ENCODE measurements around the gene ANKRD24.
A peak's percentile ranks its signal among the peaks of the same experiment; 100 is the strongest.
"Not testable (repeated sequence)": the region's sequence is repeated elsewhere in the genome, so short reads cannot be mapped to it uniquely, and the experiment has no call there.

ANKRD24 gene

DNA sequence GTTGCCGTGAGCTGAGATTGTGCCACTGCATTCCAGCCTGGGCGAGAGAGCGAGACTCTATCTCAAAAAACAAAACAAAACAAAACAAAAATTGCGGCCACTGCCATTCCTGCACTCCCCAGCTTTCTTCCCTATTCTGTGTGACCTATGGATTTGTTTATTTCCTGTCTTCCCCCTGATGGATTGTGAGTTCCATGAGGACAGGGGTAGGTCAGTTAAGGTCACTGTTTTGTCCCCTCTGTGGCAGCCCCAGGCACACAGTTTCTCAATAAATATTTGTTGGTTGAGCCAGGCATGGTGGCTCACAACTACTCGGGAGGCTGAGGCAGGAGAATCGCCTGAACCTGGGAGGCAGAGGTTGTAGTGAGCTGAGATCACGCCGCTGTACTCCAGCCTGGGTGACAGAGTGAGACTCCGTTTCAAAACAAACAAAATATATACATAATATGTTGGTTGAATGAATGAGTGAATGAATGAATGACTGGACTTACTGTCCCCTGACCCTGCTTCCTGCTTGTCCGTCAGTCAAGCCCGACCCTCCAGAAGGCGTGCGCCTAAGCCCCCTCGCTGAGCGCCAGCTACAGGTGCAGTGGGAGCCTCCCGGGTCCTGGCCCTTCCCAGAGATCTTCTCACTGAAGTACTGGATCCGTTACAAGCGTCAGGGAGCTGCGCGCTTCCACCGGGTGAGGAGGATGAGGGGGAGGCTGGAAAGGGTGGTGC lies 51.8 kb downstream of the ANKRD24 start (continued):
- TF ChIP-seq, protein P1, sequence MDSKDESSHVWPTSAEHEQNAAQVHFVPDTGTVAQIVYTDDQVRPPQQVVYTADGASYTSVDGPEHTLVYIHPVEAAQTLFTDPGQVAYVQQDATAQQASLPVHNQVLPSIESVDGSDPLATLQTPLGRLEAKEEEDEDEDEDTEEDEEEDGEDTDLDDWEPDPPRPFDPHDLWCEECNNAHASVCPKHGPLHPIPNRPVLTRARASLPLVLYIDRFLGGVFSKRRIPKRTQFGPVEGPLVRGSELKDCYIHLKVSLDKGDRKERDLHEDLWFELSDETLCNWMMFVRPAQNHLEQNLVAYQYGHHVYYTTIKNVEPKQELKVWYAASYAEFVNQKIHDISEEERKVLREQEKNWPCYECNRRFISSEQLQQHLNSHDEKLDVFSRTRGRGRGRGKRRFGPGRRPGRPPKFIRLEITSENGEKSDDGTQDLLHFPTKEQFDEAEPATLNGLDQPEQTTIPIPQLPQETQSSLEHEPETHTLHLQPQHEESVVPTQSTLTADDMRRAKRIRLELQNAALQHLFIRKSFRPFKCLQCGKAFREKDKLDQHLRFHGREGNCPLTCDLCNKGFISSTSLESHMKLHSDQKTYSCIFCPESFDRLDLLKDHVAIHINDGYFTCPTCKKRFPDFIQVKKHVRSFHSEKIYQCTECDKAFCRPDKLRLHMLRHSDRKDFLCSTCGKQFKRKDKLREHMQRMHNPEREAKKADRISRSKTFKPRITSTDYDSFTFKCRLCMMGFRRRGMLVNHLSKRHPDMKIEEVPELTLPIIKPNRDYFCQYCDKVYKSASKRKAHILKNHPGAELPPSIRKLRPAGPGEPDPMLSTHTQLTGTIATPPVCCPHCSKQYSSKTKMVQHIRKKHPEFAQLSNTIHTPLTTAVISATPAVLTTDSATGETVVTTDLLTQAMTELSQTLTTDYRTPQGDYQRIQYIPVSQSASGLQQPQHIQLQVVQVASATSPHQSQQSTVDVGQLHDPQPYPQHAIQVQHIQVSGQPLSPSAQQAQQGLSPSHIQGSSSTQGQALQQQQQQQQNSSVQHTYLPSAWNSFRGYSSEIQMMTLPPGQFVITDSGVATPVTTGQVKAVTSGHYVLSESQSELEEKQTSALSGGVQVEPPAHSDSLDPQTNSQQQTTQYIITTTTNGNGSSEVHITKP (tag by site-specific recombination; IDR thresholded peaks at IDR 0.05) = no peak

DNA sequence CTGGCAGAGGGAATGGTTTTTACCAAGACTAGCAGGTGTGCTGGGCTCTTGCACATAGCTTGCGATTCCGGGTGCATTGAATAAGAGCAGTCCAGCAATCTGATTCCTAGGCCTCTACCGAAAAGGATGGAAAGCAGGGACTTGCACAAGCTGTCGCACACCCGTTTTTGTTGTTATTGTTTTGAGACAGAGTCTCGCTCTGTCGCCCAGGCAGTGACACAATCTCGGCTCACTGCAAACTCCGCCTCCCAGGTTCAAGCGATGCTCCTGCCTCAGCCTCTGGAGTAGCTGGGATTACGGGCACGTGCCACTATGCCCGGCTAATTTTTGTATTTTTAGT lies 52.3 kb downstream of the ANKRD24 start:
- ChIA-PET CTCF (interaction anchor here (0.6 to 3.2 kb wide), 5 partner anchors 12 to 186 kb away, joined by 3 to 13 read pairs (median 4); partner anchors contain the start of gene YJU2), POLR2A (no interaction called here)
- Histone ChIP-seq H3K4me1 (ENCODE audit: control insufficient read depth, insufficient read depth, low read length) (no peaks in the 10 kb centered on the region), H3K27ac (ENCODE audit: extremely low read depth, low read depth, low read length) (no peak overlapping the region), H3K9me3 (ENCODE audit: control insufficient read depth, insufficient read depth, low read depth, low read length) (no peaks in the 10 kb centered on the region), H3K4me3 (ENCODE audit: low read depth, low read length) (no peak overlapping the region), H3K36me3 (ENCODE audit: control insufficient read depth in 2 of 2, insufficient read depth in 1 of 2, low read length in 2 of 2) (no peaks in the 10 kb centered on the region)
- peak; percentile 17; the same call in 1 of the 2 replicates for TF ChIP-seq ZNF394 (tag by site-specific recombination; IDR thresholded peaks at IDR 0.05; ENCODE audit: borderline replicate concordance)
- TF ChIP-seq ZNF214 (tag by site-specific recombination; IDR thresholded peaks at IDR 0.05; ENCODE audit: borderline replicate concordance) = no peak

DNA sequence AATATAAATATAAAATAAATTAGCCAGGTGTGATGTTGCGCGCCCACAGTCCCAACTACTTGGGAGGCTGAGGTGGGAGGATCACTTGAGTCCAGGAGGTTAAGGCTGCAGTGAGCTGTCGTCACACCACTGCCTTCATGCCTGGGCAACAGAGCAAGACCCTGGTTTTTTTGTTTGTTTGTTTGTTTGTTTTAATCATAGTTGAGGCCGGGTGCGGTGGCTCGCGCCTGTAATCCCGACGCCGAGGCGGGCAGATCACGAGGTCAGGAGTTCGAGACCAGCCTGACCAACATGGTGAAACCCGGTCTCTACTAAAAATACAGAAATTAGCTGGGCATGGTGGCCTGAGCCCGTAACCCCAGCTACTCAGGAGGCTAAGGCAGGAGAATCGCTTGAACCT lies 55.0 kb downstream of the ANKRD24 start:
- CTCF ChIA-PET = interaction anchor here (0.8 to 2.2 kb wide), 3 partner anchors 15 to 115 kb away, joined by 3 to 12 read pairs (median 5); no protein-coding TSS in a partner anchor
- H3K27ac ChIP-seq (ENCODE audit: extremely low read depth, low read depth, low read length); POLR2A ChIA-PET; H3K4me1 ChIP-seq (ENCODE audit: control insufficient read depth, insufficient read depth, low read length); H3K36me3 ChIP-seq (ENCODE audit: control insufficient read depth in 2 of 2, insufficient read depth in 1 of 2, low read length in 2 of 2); H3K4me3 ChIP-seq (ENCODE audit: low read depth, low read length); H3K9me3 ChIP-seq (ENCODE audit: control insufficient read depth, insufficient read depth, low read depth, low read length): not testable (repeated sequence)
- 0 out of 2 replicates have a peak, but pooled peaks have one; percentile 8 for TF ChIP-seq ZNF121 (tag by site-specific recombination; IDR thresholded peaks at IDR 0.05)

DNA sequence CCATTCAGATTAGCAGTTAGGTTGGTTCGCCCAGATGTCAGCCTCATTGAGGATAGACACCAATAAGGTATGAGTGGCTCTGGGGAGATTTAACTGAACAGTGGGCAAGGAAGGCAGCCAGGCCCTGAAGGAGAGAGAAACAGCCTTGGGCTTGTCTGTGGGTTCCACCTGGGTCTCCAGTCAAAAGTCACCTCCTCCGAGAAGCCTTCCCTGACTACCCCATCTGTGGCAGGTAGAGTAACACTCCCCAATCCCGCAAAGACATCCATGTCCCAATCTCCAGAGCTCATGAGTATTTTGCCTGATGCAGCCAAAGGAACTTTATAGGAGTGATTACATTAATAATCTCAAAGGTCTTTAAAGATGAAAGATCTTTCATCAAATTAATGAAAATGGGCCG lies 56.3 kb downstream of the ANKRD24 start:
- H3K9me3 ChIP-seq (ENCODE audit: control insufficient read depth, insufficient read depth, low read depth, low read length) = no peaks in the 10 kb centered on the region
- H3K4me1 ChIP-seq (ENCODE audit: control insufficient read depth, insufficient read depth, low read length) = no peaks in the 10 kb centered on the region
- POLR2A ChIA-PET = no interaction called here
- no peak overlapping the region for H3K4me3 ChIP-seq (ENCODE audit: low read depth, low read length)
- CTCF ChIA-PET = interaction anchor here (0.6 kb wide), 2 partner anchors 13 kb away, joined by 3 read pairs; no protein-coding TSS in a partner anchor
- H3K36me3 ChIP-seq (ENCODE audit: control insufficient read depth in 2 of 2, insufficient read depth in 1 of 2, low read length in 2 of 2) = no peaks in the 10 kb centered on the region
- H3K27ac ChIP-seq (ENCODE audit: extremely low read depth, low read depth, low read length) = no peak overlapping the region
- no peak for TF ChIP-seq ZNF658 (tag by site-specific recombination; IDR thresholded peaks at IDR 0.05)
- TF ChIP-seq ZBTB21 (tag by site-specific recombination; IDR thresholded peaks at IDR 0.05) = no peak
- no peak for TF ChIP-seq ZNF404 (tag by site-specific recombination; IDR thresholded peaks at IDR 0.05)
- TF ChIP-seq, protein P2, sequence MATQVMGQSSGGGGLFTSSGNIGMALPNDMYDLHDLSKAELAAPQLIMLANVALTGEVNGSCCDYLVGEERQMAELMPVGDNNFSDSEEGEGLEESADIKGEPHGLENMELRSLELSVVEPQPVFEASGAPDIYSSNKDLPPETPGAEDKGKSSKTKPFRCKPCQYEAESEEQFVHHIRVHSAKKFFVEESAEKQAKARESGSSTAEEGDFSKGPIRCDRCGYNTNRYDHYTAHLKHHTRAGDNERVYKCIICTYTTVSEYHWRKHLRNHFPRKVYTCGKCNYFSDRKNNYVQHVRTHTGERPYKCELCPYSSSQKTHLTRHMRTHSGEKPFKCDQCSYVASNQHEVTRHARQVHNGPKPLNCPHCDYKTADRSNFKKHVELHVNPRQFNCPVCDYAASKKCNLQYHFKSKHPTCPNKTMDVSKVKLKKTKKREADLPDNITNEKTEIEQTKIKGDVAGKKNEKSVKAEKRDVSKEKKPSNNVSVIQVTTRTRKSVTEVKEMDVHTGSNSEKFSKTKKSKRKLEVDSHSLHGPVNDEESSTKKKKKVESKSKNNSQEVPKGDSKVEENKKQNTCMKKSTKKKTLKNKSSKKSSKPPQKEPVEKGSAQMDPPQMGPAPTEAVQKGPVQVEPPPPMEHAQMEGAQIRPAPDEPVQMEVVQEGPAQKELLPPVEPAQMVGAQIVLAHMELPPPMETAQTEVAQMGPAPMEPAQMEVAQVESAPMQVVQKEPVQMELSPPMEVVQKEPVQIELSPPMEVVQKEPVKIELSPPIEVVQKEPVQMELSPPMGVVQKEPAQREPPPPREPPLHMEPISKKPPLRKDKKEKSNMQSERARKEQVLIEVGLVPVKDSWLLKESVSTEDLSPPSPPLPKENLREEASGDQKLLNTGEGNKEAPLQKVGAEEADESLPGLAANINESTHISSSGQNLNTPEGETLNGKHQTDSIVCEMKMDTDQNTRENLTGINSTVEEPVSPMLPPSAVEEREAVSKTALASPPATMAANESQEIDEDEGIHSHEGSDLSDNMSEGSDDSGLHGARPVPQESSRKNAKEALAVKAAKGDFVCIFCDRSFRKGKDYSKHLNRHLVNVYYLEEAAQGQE (tag by site-specific recombination; IDR thresholded peaks at IDR 0.05) = no peak
- no peak for TF ChIP-seq SP3 (tag by site-specific recombination; IDR thresholded peaks at IDR 0.05)
- no peak for TF ChIP-seq IKZF3 (tag by site-specific recombination; IDR thresholded peaks at IDR 0.05)
- no peak for TF ChIP-seq ZSCAN16 (tag by site-specific recombination; IDR thresholded peaks at IDR 0.05)
- TF ChIP-seq ZNF37A (tag by site-specific recombination; IDR thresholded peaks at IDR 0.05) = no peak
- TF ChIP-seq ZNF560 (tag by site-specific recombination; IDR thresholded peaks at IDR 0.05; ENCODE audit: borderline replicate concordance) = no peak
- TF ChIP-seq ZNF155 (tag by site-specific recombination; IDR thresholded peaks at IDR 0.05) = no peak
